Smooth muscle cell (in vitro differentiated cells): ENCODE data around the gene NPHP3. TPM values are rescaled to one million over a fixed set of nuclear protein-coding genes. Genes with fewer than 3 reads are reported as not detected.

Experiments used
- DNase-seq: peaks from one replicate; lab custom pipeline; 2025; ENCODE audit not compliant: unreplicated experiment; lab: John Stamatoyannopoulos, UW
- H2AFZ ChIP-seq: fragments of 200-600 bp; sonication (generic); 2 replicates; pipeline ENCODE4 v1.6.0; 2016; ENCODE audit warnings: antibody characterized with exemption, low read depth, mild to moderate bottlenecking
- H3F3A ChIP-seq: fragments of 200-600 bp; sonication (generic); 2 replicates; pipeline ENCODE4 v1.6.0; 2017; ENCODE audit warnings: antibody characterized with exemption, low read depth
- H3K27ac ChIP-seq: fragments of 200-600 bp; sonication (generic); 2 replicates; pipeline ENCODE4 v1.5.1; 2016; ENCODE audit warnings: low read depth, mild to moderate bottlenecking
- H3K27me3 ChIP-seq: fragments of 200-600 bp; sonication (generic); 2 replicates; pipeline ENCODE4 v1.6.1; 2016; ENCODE audit warnings: low read depth, mild to moderate bottlenecking
- H3K36me3 ChIP-seq: fragments of 200-600 bp; sonication (generic); 2 replicates; pipeline ENCODE4 v1.5.1; 2016; ENCODE audit warnings: low read depth
- H3K4me1 ChIP-seq: fragments of 200-600 bp; sonication (generic); 2 replicates; pipeline ENCODE4 v1.5.1; 2016; ENCODE audit warnings: low read depth
- H3K4me2 ChIP-seq: fragments of 200-600 bp; sonication (generic); 2 replicates; pipeline ENCODE4 v1.6.0; 2016; ENCODE audit warnings: mild to moderate bottlenecking
- H3K4me3 ChIP-seq: fragments of 200-600 bp; sonication (generic); 2 replicates; pipeline ENCODE4 v1.5.1; 2016; ENCODE audit warnings: mild to moderate bottlenecking
- H3K79me2 ChIP-seq: fragments of 200-600 bp; sonication (generic); 2 replicates; pipeline ENCODE4 v1.6.0; 2016; ENCODE audit warnings: low read depth, mild to moderate bottlenecking
- H3K9ac ChIP-seq: fragments of 200-600 bp; sonication (generic); 2 replicates; pipeline ENCODE4 v1.6.0; 2016; ENCODE audit warnings: low read depth
- H3K9me3 ChIP-seq: fragments of 200-600 bp; sonication (generic); replicated peaks from 2 replicates; pipeline ENCODE4 v1.5.1; 2016; ENCODE audit warnings: low read depth
- H4K20me1 ChIP-seq: fragments of 200-600 bp; sonication (generic); 2 replicates; pipeline ENCODE4 v1.6.0; 2016; ENCODE audit warnings: low read depth
- CTCF ChIP-seq: fragments of 200-600 bp; sonication (generic); IDR thresholded peaks from 2 replicates; pipeline ENCODE4 v1.5.1; 2017; ENCODE audit warnings: borderline replicate concordance, mild to moderate bottlenecking, antibody characterized with exemption; ENCODE audit not compliant: insufficient read depth, poor library complexity, severe bottlenecking
- WGBS: methylation state at CpG from one replicate; pipeline ENCODE4 v1.1.7; 2016; ENCODE audit warnings: low lambda C conversion rate; 5-methylcytosine and 5-hydroxymethylcytosine counted together
- polyA plus RNA-seq: library from polyadenylated mRNA; unstranded; fragments of >200 nt; fragmentation: Nextera tagmentation; extraction: Ambion mirVana; gene quantifications from 2 replicates; pipeline ENCODE4 v1.2.1, GENCODE V29; 2016
- total RNA-seq: library from RNA; depleted of rRNA; stranded (reverse); fragments of >200 nt; gene quantifications from 2 replicates; pipeline ENCODE4 v1.2.3, GENCODE V29; 2014

The NPHP3 gene
- total and polyA plus RNA-seq, 2 experiments from 2014 or later: 9.9 to 25.3 TPM

- Histone ChIP-seq H2AFZ (no peak overlapping the region), H3K79me2 (peaks cover 15% of the 10 kb centered on the region), H3F3A (no peaks in the 10 kb centered on the region), H4K20me1 (peaks cover 7% of the 10 kb centered on the region), H3K4me3 (no peak overlapping the region), H3K27ac (no peak overlapping the region), H3K4me2 (no peak overlapping the region), H3K9ac (no peak overlapping the region), H3K27me3 (no peaks in the 10 kb centered on the region), H3K9me3 (no peaks in the 10 kb centered on the region), H3K36me3 (no peaks in the 10 kb centered on the region), H3K4me1 (peaks cover 8% of the 10 kb centered on the region)
- TF ChIP-seq CTCF: no peak
- 73% methylated on average over 2 of the region's 2 CpGs for WGBS
- no peak for DNase-seq
These were observed 68.0 kb downstream of the NPHP3 start for GRCh38 chr3:132654190-132654589.

- H3K4me3 ChIP-seq: no peak overlapping the region
- 100% methylated on average over 1 of the region's 1 CpG for WGBS
- H4K20me1 ChIP-seq: peaks cover 7% of the 10 kb centered on the region
- no peak overlapping the region for H2AFZ ChIP-seq
- no peaks in the 10 kb centered on the region for H3K4me1 ChIP-seq
- H3F3A ChIP-seq: no peaks in the 10 kb centered on the region
- H3K27me3 ChIP-seq: no peaks in the 10 kb centered on the region
- no peak overlapping the region for H3K27ac ChIP-seq
- DNase-seq: no peak
- TF ChIP-seq CTCF: no peak
- H3K79me2 ChIP-seq: peaks cover 11% of the 10 kb centered on the region
- no peak overlapping the region for H3K9ac ChIP-seq
- no peaks in the 10 kb centered on the region for H3K9me3 ChIP-seq
- no peak overlapping the region for H3K4me2 ChIP-seq
- no peaks in the 10 kb centered on the region for H3K36me3 ChIP-seq
These were observed 69.5 kb downstream of the NPHP3 start for GRCh38 chr3:132652640-132653270.

GRCh38 chr3:132650153-132650552 is 72.1 kb downstream of the NPHP3 start:
- peaks cover 7% of the 10 kb centered on the region for H4K20me1 ChIP-seq
- H3K9ac ChIP-seq: no peak overlapping the region
- no peaks in the 10 kb centered on the region for H3K27me3 ChIP-seq
- DNase-seq: no peak
- no peaks in the 10 kb centered on the region for H3K9me3 ChIP-seq
- H3K4me1 ChIP-seq: no peaks in the 10 kb centered on the region
- H3K4me2 ChIP-seq: no peak overlapping the region
- no peak overlapping the region for H3K4me3 ChIP-seq
- H2AFZ ChIP-seq: no peak overlapping the region
- no peaks in the 10 kb centered on the region for H3F3A ChIP-seq
- TF ChIP-seq CTCF: no peak
- H3K36me3 ChIP-seq: no peaks in the 10 kb centered on the region
- no peak overlapping the region for H3K27ac ChIP-seq
- 100% methylated on average over 1 of the region's 1 CpG for WGBS
- H3K79me2 ChIP-seq: peaks cover 13% of the 10 kb centered on the region

GRCh38 chr3:132645058-132645457 is 77.2 kb downstream of the NPHP3 start:
- TF ChIP-seq CTCF: no peak
- DNase-seq: no peak
- H3K27me3 ChIP-seq: no peaks in the 10 kb centered on the region
- no peak overlapping the region for H3K9ac ChIP-seq
- no peak overlapping the region for H3K27ac ChIP-seq
- H2AFZ ChIP-seq: no peak overlapping the region
- WGBS: 95% methylated on average over 1 of the region's 1 CpG
- no peak overlapping the region for H3K4me2 ChIP-seq
- H4K20me1 ChIP-seq: no peaks in the 10 kb centered on the region
- H3K9me3 ChIP-seq: no peaks in the 10 kb centered on the region
- no peaks in the 10 kb centered on the region for H3F3A ChIP-seq
- no peaks in the 10 kb centered on the region for H3K4me1 ChIP-seq
- no peaks in the 10 kb centered on the region for H3K36me3 ChIP-seq
- peaks cover 13% of the 10 kb centered on the region for H3K79me2 ChIP-seq
- H3K4me3 ChIP-seq: no peak overlapping the region
